A673 (cell line): Measurements from ENCODE around the gene SAT2.

Experiments used
- EZH2 ChIP-seq: fragments of 200-600 bp; sonication (generic); IDR thresholded peaks from 2 replicates; pipeline ENCODE4 v1.6.1; 2017; ENCODE audit warnings: borderline replicate concordance, low read depth, mild to moderate bottlenecking, mixed read lengths, antibody characterized with exemption, low read length; ENCODE audit not compliant: poor library complexity, severe bottlenecking
- TF ChIP-seq, protein P1 (sequence below): fragments of 300-800, 200-600 bp; sonication (generic); conservative IDR thresholded peaks from 2 replicates; pipeline ENCODE4 v1.5.1; 2017; ENCODE audit warnings: low read depth, mild to moderate bottlenecking, antibody characterized with exemption, low read length, moderate library complexity, mixed read lengths

- TF ChIP-seq, protein P1, sequence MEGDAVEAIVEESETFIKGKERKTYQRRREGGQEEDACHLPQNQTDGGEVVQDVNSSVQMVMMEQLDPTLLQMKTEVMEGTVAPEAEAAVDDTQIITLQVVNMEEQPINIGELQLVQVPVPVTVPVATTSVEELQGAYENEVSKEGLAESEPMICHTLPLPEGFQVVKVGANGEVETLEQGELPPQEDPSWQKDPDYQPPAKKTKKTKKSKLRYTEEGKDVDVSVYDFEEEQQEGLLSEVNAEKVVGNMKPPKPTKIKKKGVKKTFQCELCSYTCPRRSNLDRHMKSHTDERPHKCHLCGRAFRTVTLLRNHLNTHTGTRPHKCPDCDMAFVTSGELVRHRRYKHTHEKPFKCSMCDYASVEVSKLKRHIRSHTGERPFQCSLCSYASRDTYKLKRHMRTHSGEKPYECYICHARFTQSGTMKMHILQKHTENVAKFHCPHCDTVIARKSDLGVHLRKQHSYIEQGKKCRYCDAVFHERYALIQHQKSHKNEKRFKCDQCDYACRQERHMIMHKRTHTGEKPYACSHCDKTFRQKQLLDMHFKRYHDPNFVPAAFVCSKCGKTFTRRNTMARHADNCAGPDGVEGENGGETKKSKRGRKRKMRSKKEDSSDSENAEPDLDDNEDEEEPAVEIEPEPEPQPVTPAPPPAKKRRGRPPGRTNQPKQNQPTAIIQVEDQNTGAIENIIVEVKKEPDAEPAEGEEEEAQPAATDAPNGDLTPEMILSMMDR: no peak
- no peak for TF ChIP-seq EZH2
These were observed 8.5 kb upstream of the SAT2 start for GRCh38 chr17:7636163-7636562.
